ENCODE measurements around the gene VPS39. TPM values are rescaled to one million over a fixed set of nuclear protein-coding genes. Genes with fewer than 3 reads are reported as not detected.

The VPS39 gene
- polyA plus RNA-seq, 1 of the 3 experiments (the other 2 are of a cell fraction) = 61.1 TPM

GRCh38 chr15:42228036-42228435, 19.9 kb upstream of the VPS39 start:
- DNase-seq = no peak
- H3K9me3 ChIP-seq = no peaks in the 10 kb centered on the region
- H3K4me1 ChIP-seq (ENCODE audit: control insufficient read depth in 1 of 2, insufficient read depth in 2 of 2, low read depth in 1 of 2, low read length in 1 of 2) = no peaks in the 10 kb centered on the region
- H3K9ac ChIP-seq = no peak overlapping the region
- no peaks in the 10 kb centered on the region for H4K20me1 ChIP-seq (ENCODE audit: insufficient read depth)
- H3K36me3 ChIP-seq (replicated peaks in 1 of 2; ENCODE audit: control insufficient read depth in 1 of 2, insufficient read depth in 2 of 2, low read length in 1 of 2) = peaks cover 71 to 77% of the 10 kb centered on the region in 2 experiments
- no peak overlapping the region for H3K27ac ChIP-seq (ENCODE audit: low read depth in 2 of 2, low read length in 1 of 2)
- ChIA-PET CTCF (interaction anchor here (0.6 to 1.1 kb wide), 3 partner anchors 11 to 89 kb away, joined by 3 read pairs; no protein-coding TSS in a partner anchor), POLR2A (no interaction called here)
- H3F3A ChIP-seq (replicated peaks; ENCODE audit: insufficient read depth) = no peaks in the 10 kb centered on the region
- no peaks in the 10 kb centered on the region for H3K9me2 ChIP-seq
- no peak overlapping the region for H3K4me2 ChIP-seq
- H3K79me2 ChIP-seq (ENCODE audit: insufficient read depth) = peaks cover 15% of the 10 kb centered on the region; the same call in 1 of the 2 replicates
- no peak overlapping the region for H2AFZ ChIP-seq (ENCODE audit: low read depth)
- H3K4me3 ChIP-seq (ENCODE audit: low read depth in 2 of 2, low read length in 1 of 2) = no peak overlapping the region
- 93% methylated on average over 1 of the region's 1 CpG for WGBS (ENCODE audit: low lambda C conversion rate)
- TF ChIP-seq REST (IDR thresholded peaks at IDR 0.05; ENCODE audit: low read depth, low read length) = no peak
- no peak for TF ChIP-seq MXI1 (IDR thresholded peaks at IDR 0.05; ENCODE audit: low read depth, low read length)
- no peak for TF ChIP-seq RCOR1 (IDR thresholded peaks at IDR 0.05; ENCODE audit: low read length)
- TF ChIP-seq SIN3A (IDR thresholded peaks at IDR 0.05; ENCODE audit: borderline replicate concordance, low read depth, low read length) = no peak
- no peak for TF ChIP-seq FOXM1 (IDR thresholded peaks at IDR 0.05; ENCODE audit: low read depth)
- TF ChIP-seq USF2 (IDR thresholded peaks at IDR 0.05; ENCODE audit: borderline replicate concordance, low read depth, low read length) = no peak
- TF ChIP-seq TEAD4 (IDR thresholded peaks at IDR 0.05; ENCODE audit: borderline replicate concordance, insufficient read depth) = no peak
- TF ChIP-seq IRF3 (IDR thresholded peaks at IDR 0.05; ENCODE audit: low read depth, low read length) = no peak
- TF ChIP-seq NFIC (IDR thresholded peaks at IDR 0.05; ENCODE audit: borderline replicate concordance) = no peak
- TF ChIP-seq RFX5 (IDR thresholded peaks at IDR 0.05; ENCODE audit: low read length) = no peak
- TF ChIP-seq PBX3 (IDR thresholded peaks at IDR 0.05) = no peak
- no peak for TF ChIP-seq MEF2A (IDR thresholded peaks at IDR 0.05; ENCODE audit: borderline replicate concordance, low read depth)
- TF ChIP-seq ZBTB33 (IDR thresholded peaks at IDR 0.05; ENCODE audit: borderline replicate concordance, low read depth) = no peak
- TF ChIP-seq GATA2 (CRISPR knock-in tag; IDR thresholded peaks at IDR 0.05) = no peak
- no peak for TF ChIP-seq GABPA (IDR thresholded peaks at IDR 0.05; ENCODE audit: low read depth)
- TF ChIP-seq POLR2AphosphoS5 (IDR thresholded peaks at IDR 0.05; ENCODE audit: low read depth, low read length) = no peak
- no peak for TF ChIP-seq EP300 (IDR thresholded peaks at IDR 0.05; ENCODE audit: borderline replicate concordance in 1 of 2, low read depth in 1 of 2, low read length in 1 of 2)
- TF ChIP-seq CHD2 (IDR thresholded peaks at IDR 0.05; ENCODE audit: low read length, partially characterized antibody) = no peak
- no peaks in the 10 kb centered on the region for H3K27me3 ChIP-seq (ENCODE audit: insufficient read depth)
